GM06990 (cell line): Measurements from ENCODE around the gene LRRC27.

Source experiments
- DNase-seq: peaks from one replicate; pipeline ENCODE4 v3.0.0-alpha.2; 2011; ENCODE audit not compliant: insufficient read length; ENCODE audit errors: extremely low read depth
- H3K27me3 ChIP-seq: replicated peaks from 2 replicates; pipeline ENCODE4 v1.6.0; 2011; ENCODE audit warnings: low read length; ENCODE audit not compliant: control insufficient read depth, insufficient read depth
- H3K36me3 ChIP-seq: 2 replicates; pipeline ENCODE4 v1.5.1; 2011; ENCODE audit warnings: low read length; ENCODE audit not compliant: control insufficient read depth, insufficient read depth
- H3K4me3 ChIP-seq: replicated peaks from 2 replicates; pipeline ENCODE4 v1.5.1; 2011; ENCODE audit warnings: low read depth, mild to moderate bottlenecking, control low read depth, low read length
- CTCF ChIP-seq: IDR thresholded peaks from 2 replicates; pipeline ENCODE4 v1.5.1; 2011; ENCODE audit warnings: low read length, control low read depth, mild to moderate bottlenecking, inconsistent platforms; ENCODE audit not compliant: insufficient read depth, poor library complexity, severe bottlenecking

The LRRC27 gene

DNA sequence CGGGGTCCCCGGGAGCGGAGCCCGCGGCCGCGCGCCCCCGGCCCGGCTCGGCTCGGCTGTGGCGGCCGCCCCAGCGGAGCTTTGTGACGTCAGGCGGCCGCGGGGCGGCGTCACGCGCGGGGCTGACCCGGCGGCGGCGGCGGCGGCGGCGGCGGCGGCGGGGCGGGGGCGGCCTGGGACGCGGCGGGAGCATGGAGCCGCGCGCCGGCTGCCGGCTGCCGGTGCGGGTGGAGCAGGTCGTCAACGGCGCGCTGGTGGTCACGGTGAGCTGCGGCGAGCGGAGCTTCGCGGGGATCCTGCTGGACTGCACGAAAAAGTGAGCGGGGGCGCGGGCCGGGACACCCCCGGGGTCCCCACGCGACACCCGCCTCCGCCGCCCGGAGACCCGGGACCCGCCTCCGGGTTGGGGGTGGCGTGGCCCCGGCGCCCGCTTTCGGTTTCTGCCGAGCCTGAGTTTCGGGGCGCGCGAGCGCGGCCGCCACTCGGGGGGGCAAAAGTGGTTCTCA, 65.1 kb downstream of the LRRC27 start, which contains the start of gene PWWP2B:
PWWP2B (plus strand) TSS at position 165 of the 506 bp plus-strand sequence; CDS start at position 192, 27 bp downstream.
- no peak for TF ChIP-seq CTCF
- peak within 1 kb of the TSS; percentile 54 for H3K4me3 ChIP-seq
- peak; percentile 43 for DNase-seq
- H3K36me3 ChIP-seq, result no peaks in the 10 kb centered on the region
- H3K27me3 ChIP-seq, result peaks cover 3% of the 10 kb centered on the region; the same call in 1 of the 2 replicates

- peak; percentile 34 for DNase-seq
- no peak for TF ChIP-seq CTCF
- H3K4me3 ChIP-seq, result peak overlapping the region; percentile 50
- peaks cover 3% of the 10 kb centered on the region; the same call in 1 of the 2 replicates for H3K27me3 ChIP-seq
- H3K36me3 ChIP-seq, result no peaks in the 10 kb centered on the region
These were observed 65.9 kb downstream of the LRRC27 start for GRCh38 chr10:132397671-132398565.

DNA sequence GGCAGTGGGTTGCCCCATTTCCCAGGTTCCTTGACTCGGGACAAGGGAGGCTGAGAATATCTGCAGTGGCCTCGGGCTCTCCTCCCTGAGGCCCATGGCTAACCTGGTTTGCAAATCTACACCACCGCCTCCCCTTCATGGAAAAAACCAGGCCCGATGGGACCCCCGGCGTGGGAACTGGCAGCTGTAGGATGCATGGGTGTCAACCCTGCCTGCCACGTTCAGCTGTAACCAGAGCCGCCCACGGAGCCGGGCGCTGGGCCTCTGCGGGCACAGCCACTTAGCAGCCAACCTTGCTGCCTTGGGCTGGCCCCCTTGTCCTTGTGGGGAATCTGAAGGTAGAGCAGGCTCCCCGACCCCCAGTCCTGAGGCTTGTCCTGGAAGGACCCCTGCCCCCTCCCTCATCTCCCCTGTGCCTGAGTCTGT, 66.6 kb downstream of the LRRC27 start:
- H3K4me3 ChIP-seq, result no peak overlapping the region
- H3K36me3 ChIP-seq, result no peaks in the 10 kb centered on the region
- DNase-seq, result no peak
- H3K27me3 ChIP-seq, result peaks cover 3% of the 10 kb centered on the region; the same call in 1 of the 2 replicates
- no peak for TF ChIP-seq CTCF

- no peak for TF ChIP-seq CTCF
- DNase-seq, result no peak
- H3K36me3 ChIP-seq, result no peaks in the 10 kb centered on the region
These were observed 67.4 kb downstream of the LRRC27 start for GRCh38 chr10:132399117-132400035.

GRCh38 chr10:132400041-132400546, 68.1 kb downstream of the LRRC27 start:
- peaks cover 3% of the 10 kb centered on the region; the same call in 1 of the 2 replicates for H3K27me3 ChIP-seq
- no peak for TF ChIP-seq CTCF
- H3K36me3 ChIP-seq, result no peaks in the 10 kb centered on the region
- no peak overlapping the region for H3K4me3 ChIP-seq
- DNase-seq, result no peak

More at GRCh38 chr10:132399117-132400035, 67.4 kb downstream of the LRRC27 start:
- H3K27me3 ChIP-seq, result peaks cover 3% of the 10 kb centered on the region; the same call in 1 of the 2 replicates
- H3K4me3 ChIP-seq, result no peak overlapping the region
